ENCODE results near the gene TTC23. TPM values are rescaled to one million over a fixed set of nuclear protein-coding genes. Genes with fewer than 3 reads are reported as not detected.
A peak's percentile ranks its signal among the peaks of the same experiment; 100 is the strongest.

The TTC23 gene
- total and polyA plus RNA-seq, 8 donors = 3.8 to 75.3 (median 14.8) TPM

DNA sequence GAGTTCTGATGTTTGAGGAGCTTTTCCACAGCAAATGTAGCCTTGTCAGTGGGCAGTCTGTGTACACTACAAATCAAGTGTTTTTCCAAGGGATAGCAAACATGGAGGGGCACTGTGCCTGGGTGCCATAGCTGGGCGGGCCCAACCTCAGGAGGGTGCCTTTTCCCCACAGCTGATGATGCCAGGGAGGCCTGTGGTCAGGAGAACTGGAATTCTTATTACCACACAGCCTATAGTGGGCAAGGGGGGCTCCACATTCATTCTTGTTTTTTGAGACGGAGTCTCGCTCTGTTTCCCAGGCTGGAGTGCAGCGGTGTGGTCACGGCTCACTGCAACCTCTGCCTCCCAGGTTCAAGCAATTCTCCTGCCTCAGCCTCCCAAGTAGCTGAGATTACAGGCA is 102.7 kb downstream of the TTC23 start:
- H3K4me3 ChIP-seq = no peak overlapping the region
- TF ChIP-seq POLR2AphosphoS5 (IDR thresholded peaks at IDR 0.05) (no peak), POLR2A (IDR thresholded peaks at IDR 0.05) (no peak), EP300 (IDR thresholded peaks at IDR 0.05) (no peak)
- TF ChIP-seq, protein P1, sequence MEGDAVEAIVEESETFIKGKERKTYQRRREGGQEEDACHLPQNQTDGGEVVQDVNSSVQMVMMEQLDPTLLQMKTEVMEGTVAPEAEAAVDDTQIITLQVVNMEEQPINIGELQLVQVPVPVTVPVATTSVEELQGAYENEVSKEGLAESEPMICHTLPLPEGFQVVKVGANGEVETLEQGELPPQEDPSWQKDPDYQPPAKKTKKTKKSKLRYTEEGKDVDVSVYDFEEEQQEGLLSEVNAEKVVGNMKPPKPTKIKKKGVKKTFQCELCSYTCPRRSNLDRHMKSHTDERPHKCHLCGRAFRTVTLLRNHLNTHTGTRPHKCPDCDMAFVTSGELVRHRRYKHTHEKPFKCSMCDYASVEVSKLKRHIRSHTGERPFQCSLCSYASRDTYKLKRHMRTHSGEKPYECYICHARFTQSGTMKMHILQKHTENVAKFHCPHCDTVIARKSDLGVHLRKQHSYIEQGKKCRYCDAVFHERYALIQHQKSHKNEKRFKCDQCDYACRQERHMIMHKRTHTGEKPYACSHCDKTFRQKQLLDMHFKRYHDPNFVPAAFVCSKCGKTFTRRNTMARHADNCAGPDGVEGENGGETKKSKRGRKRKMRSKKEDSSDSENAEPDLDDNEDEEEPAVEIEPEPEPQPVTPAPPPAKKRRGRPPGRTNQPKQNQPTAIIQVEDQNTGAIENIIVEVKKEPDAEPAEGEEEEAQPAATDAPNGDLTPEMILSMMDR (IDR thresholded peaks at IDR 0.05) = no peak
- H3K9me3 ChIP-seq = no peaks in the 10 kb centered on the region
- WGBS, 5 donors = 93 to 100% (median 98%) methylated on average over 5 of the region's 5 CpGs
- H3K27me3 ChIP-seq = no peaks in the 10 kb centered on the region
- intact Hi-C loops (cut with DNase I; ENCODE audit: low total_unique reads) = no loop called here
- H3K4me1 ChIP-seq = peaks cover 0 to 60% (median 17%) of the 10 kb centered on the region in 4 donors
- peaks cover 0 to 39% (median 27%) of the 10 kb centered on the region in 4 donors for H3K36me3 ChIP-seq
- peak overlapping the region in 3 of 5 donors; percentile 54 to 96 (median 69) for H3K27ac ChIP-seq
- DNase-seq = no peak

DNA sequence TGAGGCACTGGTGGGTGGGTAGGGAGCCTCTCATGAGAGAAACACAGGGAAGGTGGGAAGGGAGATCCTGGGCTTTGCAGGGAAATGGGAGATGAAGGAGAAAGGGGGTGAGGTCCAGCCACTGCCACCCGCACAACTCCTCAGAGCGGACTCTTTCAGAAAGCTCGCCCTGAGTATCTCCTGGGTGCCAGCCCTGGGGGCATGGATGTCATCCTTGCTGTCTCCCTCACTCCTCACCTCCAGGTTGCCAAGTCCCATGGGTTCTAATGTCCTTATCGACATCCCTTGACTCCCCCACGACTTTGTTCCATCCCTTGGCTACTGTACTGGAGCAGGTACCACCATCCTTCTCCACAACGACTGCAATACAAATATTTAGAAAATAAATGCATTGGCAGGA is 103.6 kb downstream of the TTC23 start:
- Histone ChIP-seq H3K27me3 (no peaks in the 10 kb centered on the region), H3K27ac (peak overlapping the region in 3 of 5 donors; percentile 54 to 96 (median 69)), H3K4me3 (no peak overlapping the region), H3K9me3 (no peaks in the 10 kb centered on the region), H3K36me3 (peaks cover 0 to 32% (median 24%) of the 10 kb centered on the region in 4 donors), H3K4me1 (peaks cover 0 to 61% (median 17%) of the 10 kb centered on the region in 4 donors)
- 71 to 90% (median 83%) methylated on average over 6 of the region's 6 CpGs for WGBS, 5 donors
- TF ChIP-seq EP300 (IDR thresholded peaks at IDR 0.05) = no peak
- no peak for TF ChIP-seq POLR2A (IDR thresholded peaks at IDR 0.05)
- TF ChIP-seq POLR2AphosphoS5 (IDR thresholded peaks at IDR 0.05) = no peak
- TF ChIP-seq, protein P1 (IDR thresholded peaks at IDR 0.05) = no peak
- intact Hi-C loops (cut with DNase I; ENCODE audit: low total_unique reads) = no loop called here
- no peak for DNase-seq

- WGBS, 5 donors = 85 to 89% (median 87%) methylated on average over 10 of the region's 10 CpGs
- Histone ChIP-seq H3K36me3 (peaks cover 0 to 28% (median 18%) of the 10 kb centered on the region in 4 donors), H3K4me3 (no peak overlapping the region), H3K9me3 (no peaks in the 10 kb centered on the region), H3K27me3 (no peaks in the 10 kb centered on the region), H3K4me1 (peaks cover 0 to 61% (median 17%) of the 10 kb centered on the region in 4 donors), H3K27ac (peak overlapping the region in 4 of 5 donors; percentile 28 to 96 (median 63))
- intact Hi-C loops (cut with DNase I; ENCODE audit: low total_unique reads) = no loop called here
- DNase-seq = no peak
- TF ChIP-seq EP300 (IDR thresholded peaks at IDR 0.05) = no peak
- TF ChIP-seq POLR2A (IDR thresholded peaks at IDR 0.05) = no peak
- no peak for TF ChIP-seq POLR2AphosphoS5 (IDR thresholded peaks at IDR 0.05)
- TF ChIP-seq, protein P1 (IDR thresholded peaks at IDR 0.05) = no peak
Observed at GRCh38 chr15:99145005-99145404, 104.4 kb downstream of the TTC23 start.

DNA sequence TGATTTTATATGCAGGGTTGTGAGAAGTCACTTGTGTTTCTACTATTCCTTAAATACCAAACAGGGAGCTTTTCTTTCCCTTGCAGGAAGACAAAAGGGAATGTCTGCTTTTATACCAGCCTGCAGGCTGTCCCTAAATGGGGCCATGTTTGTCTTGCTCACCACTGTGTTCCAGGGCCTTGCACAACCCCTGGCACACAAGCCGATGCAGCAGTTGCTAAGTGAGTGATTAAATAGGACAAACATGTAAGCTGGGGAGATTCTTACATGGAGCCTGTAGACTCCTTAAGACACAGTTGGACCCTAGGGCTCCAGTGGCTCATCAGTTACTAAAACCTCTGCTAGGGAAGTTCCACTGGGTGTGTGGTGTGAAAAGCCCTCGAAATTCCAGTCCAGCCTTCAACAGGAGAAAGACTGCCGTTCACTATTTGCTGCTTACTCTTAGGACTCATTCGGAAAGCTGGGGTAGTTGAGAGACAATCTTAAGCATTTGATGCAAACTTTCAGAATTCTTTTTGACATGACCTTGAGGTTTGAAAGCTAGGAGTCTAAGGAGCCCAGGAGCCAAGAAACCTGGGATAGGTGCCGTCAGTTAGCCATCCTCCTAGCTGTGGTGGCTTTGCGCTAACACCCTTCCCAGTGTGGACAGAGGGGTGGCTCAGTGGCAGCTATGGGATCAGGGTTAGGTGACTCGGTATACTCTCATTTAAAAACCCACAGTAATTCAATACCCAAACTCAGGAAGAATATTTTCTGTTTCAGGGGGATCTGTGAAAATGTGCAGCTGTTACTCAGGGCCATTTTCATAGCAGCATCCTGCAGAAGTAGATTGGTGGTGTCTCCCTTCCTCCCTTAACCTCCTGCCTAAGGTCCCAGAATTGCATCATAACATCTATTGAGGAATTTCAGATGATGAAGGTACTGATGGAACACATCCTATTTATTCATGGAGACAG is 105.4 kb downstream of the TTC23 start:
- intact Hi-C loops (cut with DNase I; ENCODE audit: low total_unique reads) = no loop called here
- DNase-seq = peak in 1 of 2 donors; percentile 39

More for the DNA sequence above, 105.4 kb downstream of the TTC23 start:
- no peak overlapping the region for H3K4me3 ChIP-seq
- H3K27me3 ChIP-seq = no peaks in the 10 kb centered on the region
- peak overlapping the region in 4 of 5 donors; percentile 57 to 96 (median 66) for H3K27ac ChIP-seq
- 77 to 84% (median 79%) methylated on average over 7 of the region's 7 CpGs for WGBS, 5 donors
- H3K4me1 ChIP-seq = peaks cover 0 to 57% (median 14%) of the 10 kb centered on the region in 4 donors
- peaks cover 0 to 21% (median 8%) of the 10 kb centered on the region in 4 donors for H3K36me3 ChIP-seq
- no peaks in the 10 kb centered on the region for H3K9me3 ChIP-seq
- TF ChIP-seq POLR2AphosphoS5 (IDR thresholded peaks at IDR 0.05) (peak; percentile 60 to 87 (median 87)), EP300 (IDR thresholded peaks at IDR 0.05) (peak; percentile 82), POLR2A (IDR thresholded peaks at IDR 0.05) (no peak)
- TF ChIP-seq, protein P1 (IDR thresholded peaks at IDR 0.05) = no peak
